RWPE2 (cell line): ENCODE data around the gene NFIX.
A peak's percentile ranks its signal among the peaks of the same experiment; 100 is the strongest.

ENCODE experiments used
- ATAC-seq: fragments of 200-7000 bp; cut with Tn5 transposase; 3 replicates; pipeline ENCODE4 v1.9.1; 2021; ENCODE audit warnings: low read depth
- DNase-seq: peaks from one replicate; pipeline ENCODE4 v3.0.0-alpha.2; 2020; ENCODE audit warnings: low spot score
- H3K27ac ChIP-seq: fragments of 450-650 bp; 2 replicates; pipeline ENCODE4 v1.5.1; 2017; ENCODE audit warnings: mild to moderate bottlenecking; ENCODE audit not compliant: poor library complexity, severe bottlenecking
- H3K27me3 ChIP-seq: fragments of 250-450 bp; sonication (Bioruptor Pico); 2 replicates; pipeline ENCODE4 v1.5.1; 2021; ENCODE audit warnings: mild to moderate bottlenecking, moderate library complexity; ENCODE audit not compliant: insufficient read depth, poor library complexity, severe bottlenecking
- H3K36me3 ChIP-seq: fragments of 250-450 bp; sonication (Bioruptor Pico); 2 replicates; pipeline ENCODE4 v1.5.1; 2020; ENCODE audit warnings: low read depth, mild to moderate bottlenecking, moderate library complexity
- H3K4me1 ChIP-seq: fragments of 250-450 bp; sonication (Bioruptor Pico); 2 replicates; pipeline ENCODE4 v1.5.1; 2021; ENCODE audit warnings: mild to moderate bottlenecking, moderate library complexity; ENCODE audit not compliant: insufficient read depth, poor library complexity, severe bottlenecking
- H3K4me3 ChIP-seq: fragments of 250-450 bp; sonication (Bioruptor Pico); 2 replicates; pipeline ENCODE4 v1.5.1; 2021; ENCODE audit warnings: mild to moderate bottlenecking, moderate library complexity; ENCODE audit not compliant: severe bottlenecking
- H3K9me3 ChIP-seq: fragments of 250-450 bp; sonication (Bioruptor Pico); 2 replicates; pipeline ENCODE4 v1.5.1; 2021; ENCODE audit warnings: mild to moderate bottlenecking, moderate library complexity; ENCODE audit not compliant: severe bottlenecking
- TF ChIP-seq, protein P1 (sequence below): fragments of 450-650 bp; IDR thresholded peaks from one replicate; pipeline ENCODE4 v1.5.1; 2017; ENCODE audit warnings: mild to moderate bottlenecking, moderate library complexity; ENCODE audit not compliant: poor library complexity, severe bottlenecking

Gene NFIX

GRCh38 chr19:13033819-13034611, 38.7 kb downstream of the NFIX start:
- no peaks in the 10 kb centered on the region for H3K9me3 ChIP-seq
- H3K36me3 ChIP-seq, result peaks cover 12% of the 10 kb centered on the region
- ATAC-seq, result peak; percentile 55
- peaks cover 53% of the 10 kb centered on the region for H3K4me1 ChIP-seq
- H3K27ac ChIP-seq, result peak overlapping the region; percentile 64
- no peaks in the 10 kb centered on the region for H3K27me3 ChIP-seq
- no peak for DNase-seq
- no peak overlapping the region for H3K4me3 ChIP-seq
- TF ChIP-seq, protein P1, sequence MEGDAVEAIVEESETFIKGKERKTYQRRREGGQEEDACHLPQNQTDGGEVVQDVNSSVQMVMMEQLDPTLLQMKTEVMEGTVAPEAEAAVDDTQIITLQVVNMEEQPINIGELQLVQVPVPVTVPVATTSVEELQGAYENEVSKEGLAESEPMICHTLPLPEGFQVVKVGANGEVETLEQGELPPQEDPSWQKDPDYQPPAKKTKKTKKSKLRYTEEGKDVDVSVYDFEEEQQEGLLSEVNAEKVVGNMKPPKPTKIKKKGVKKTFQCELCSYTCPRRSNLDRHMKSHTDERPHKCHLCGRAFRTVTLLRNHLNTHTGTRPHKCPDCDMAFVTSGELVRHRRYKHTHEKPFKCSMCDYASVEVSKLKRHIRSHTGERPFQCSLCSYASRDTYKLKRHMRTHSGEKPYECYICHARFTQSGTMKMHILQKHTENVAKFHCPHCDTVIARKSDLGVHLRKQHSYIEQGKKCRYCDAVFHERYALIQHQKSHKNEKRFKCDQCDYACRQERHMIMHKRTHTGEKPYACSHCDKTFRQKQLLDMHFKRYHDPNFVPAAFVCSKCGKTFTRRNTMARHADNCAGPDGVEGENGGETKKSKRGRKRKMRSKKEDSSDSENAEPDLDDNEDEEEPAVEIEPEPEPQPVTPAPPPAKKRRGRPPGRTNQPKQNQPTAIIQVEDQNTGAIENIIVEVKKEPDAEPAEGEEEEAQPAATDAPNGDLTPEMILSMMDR, result peak; percentile 81

DNA sequence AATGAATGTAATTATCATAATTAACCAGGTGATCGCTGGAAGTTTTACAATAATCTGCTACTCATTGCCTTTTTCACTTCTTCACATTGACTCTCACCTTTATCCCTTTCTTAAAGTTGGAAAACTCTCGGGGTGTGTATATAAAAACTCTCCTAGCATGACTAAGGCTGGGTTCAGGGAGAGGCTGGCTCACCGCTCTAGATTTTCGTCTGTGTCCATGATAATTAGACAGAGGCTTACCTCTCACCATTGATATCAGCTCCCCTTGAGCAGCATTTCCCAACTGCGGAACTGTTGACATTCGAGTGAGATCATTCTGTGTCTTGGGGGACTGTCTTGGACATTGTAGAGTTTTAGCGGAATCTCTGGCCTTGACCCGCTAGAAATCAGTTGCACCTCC, 39.4 kb downstream of the NFIX start:
- H3K4me1 ChIP-seq, result peaks cover 53% of the 10 kb centered on the region

DNA sequence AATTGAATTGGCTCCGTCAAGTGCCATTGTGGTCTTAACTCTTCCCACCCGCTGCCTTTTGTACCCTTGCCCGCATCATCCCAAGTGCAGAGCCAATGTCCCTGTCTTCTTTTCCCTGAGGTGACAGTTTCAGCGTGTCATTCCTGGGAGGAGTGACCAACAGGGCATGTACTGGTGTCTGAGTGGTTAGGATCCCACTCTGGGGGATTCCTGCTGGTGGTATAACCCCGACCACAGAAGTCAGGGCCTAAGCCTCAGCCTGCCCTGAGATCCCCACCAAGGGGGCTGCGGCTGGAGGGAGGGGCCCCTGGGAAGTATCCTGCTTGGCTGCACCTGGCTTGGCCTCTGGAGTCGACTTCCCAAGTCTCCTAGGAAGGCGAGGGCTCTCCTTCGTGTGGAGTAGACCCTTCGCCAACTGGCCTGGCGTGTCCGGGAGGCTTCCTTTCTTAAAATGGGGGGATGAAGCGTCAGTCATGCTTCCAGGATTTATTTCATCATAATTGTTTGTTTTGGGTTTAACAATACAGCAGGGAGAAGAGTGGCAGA, 40.6 kb downstream of the NFIX start:
- Histone ChIP-seq H3K27ac (peak overlapping the region; percentile 64), H3K4me1 (peaks cover 53% of the 10 kb centered on the region), H3K9me3 (no peaks in the 10 kb centered on the region), H3K27me3 (no peaks in the 10 kb centered on the region), H3K36me3 (peaks cover 7% of the 10 kb centered on the region; the same call in 1 of the 2 replicates), H3K4me3 (no peak overlapping the region)
- TF ChIP-seq, protein P1, result no peak
- DNase-seq (no peak), ATAC-seq (no peak)

More for the DNA sequence above, 39.4 kb downstream of the NFIX start:
- DNase-seq (no peak), ATAC-seq (peak; percentile 10; the same call in 1 of the 3 replicates)
- TF ChIP-seq, protein P1, result no peak
- Histone ChIP-seq H3K27ac (peak overlapping the region; percentile 64), H3K4me3 (no peak overlapping the region), H3K27me3 (no peaks in the 10 kb centered on the region), H3K36me3 (peaks cover 7% of the 10 kb centered on the region; the same call in 1 of the 2 replicates), H3K9me3 (no peaks in the 10 kb centered on the region)

- H3K4me3 ChIP-seq, result no peak overlapping the region
- H3K27ac ChIP-seq, result peak overlapping the region; percentile 64
- H3K9me3 ChIP-seq, result no peaks in the 10 kb centered on the region
- H3K27me3 ChIP-seq, result no peaks in the 10 kb centered on the region
- DNase-seq, result no peak
- TF ChIP-seq, protein P1, result peak; percentile 27
- peak; percentile 13; the same call in 2 of the 3 replicates for ATAC-seq
- H3K36me3 ChIP-seq, result peaks cover 7% of the 10 kb centered on the region; the same call in 1 of the 2 replicates
- peaks cover 51% of the 10 kb centered on the region for H3K4me1 ChIP-seq
Observed at GRCh38 chr19:13036366-13036976, 41.2 kb downstream of the NFIX start.
